PC-9 (cell line): ENCODE measurements around the gene RNF10.

Experiments used
- CTCF ChIP-seq: fragments of 200-600 bp; sonication (generic); conservative IDR thresholded peaks from 2 replicates; pipeline ENCODE4 v1.6.1; 2017; ENCODE audit warnings: mixed run types, antibody characterized with exemption, mild to moderate bottlenecking, moderate library complexity
- EZH2 ChIP-seq: fragments of 200-600 bp; sonication (generic); IDR thresholded peaks from 2 replicates; pipeline ENCODE4 v1.8.0; 2017; ENCODE audit warnings: antibody characterized with exemption, low read depth

GRCh38 chr12:120534703-120535655, 823 bp downstream of the RNF10 start:
- TF ChIP-seq CTCF, result no peak
- TF ChIP-seq EZH2, result no peak
